Measurements from ENCODE around the gene HPCAL4.

Gene HPCAL4

DNA sequence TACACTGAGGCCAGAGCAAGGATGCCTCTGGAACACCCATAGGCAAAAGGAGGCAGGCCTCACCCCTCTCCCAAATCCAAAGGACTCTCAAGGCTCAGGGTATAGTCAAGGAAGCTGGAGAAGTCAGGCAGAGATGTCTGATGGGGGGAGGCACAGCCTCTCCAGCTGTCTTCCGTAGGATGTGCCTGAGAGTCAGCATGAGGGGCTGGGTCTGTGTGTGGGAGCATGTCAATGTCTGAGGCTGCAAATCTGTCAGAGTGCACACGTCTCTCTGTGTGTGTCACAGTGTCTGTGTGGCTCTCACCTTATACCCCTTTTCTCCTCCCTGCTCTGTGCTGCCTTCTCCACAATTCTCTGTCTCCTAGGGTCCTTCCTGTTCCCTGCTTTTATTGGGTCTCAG is 4.0 kb downstream of the HPCAL4 start:
- H3K4me1 ChIP-seq (ENCODE audit: insufficient read depth, low read length): no peaks in the 10 kb centered on the region
- no peak overlapping the region for H3K9ac ChIP-seq (ENCODE audit: low read depth, low read length)
- no peak overlapping the region for H3K4me3 ChIP-seq (ENCODE audit: low read length)
- peaks cover 98% of the 10 kb centered on the region for H3K27me3 ChIP-seq (ENCODE audit: insufficient read depth, low read length)
- H3K27ac ChIP-seq (ENCODE audit: low read length): no peak overlapping the region
- H3K36me3 ChIP-seq (ENCODE audit: insufficient read depth, low read depth, low read length): no peaks in the 10 kb centered on the region
- H3K9me3 ChIP-seq (ENCODE audit: insufficient read depth, low read depth, low read length): no peaks in the 10 kb centered on the region

DNA sequence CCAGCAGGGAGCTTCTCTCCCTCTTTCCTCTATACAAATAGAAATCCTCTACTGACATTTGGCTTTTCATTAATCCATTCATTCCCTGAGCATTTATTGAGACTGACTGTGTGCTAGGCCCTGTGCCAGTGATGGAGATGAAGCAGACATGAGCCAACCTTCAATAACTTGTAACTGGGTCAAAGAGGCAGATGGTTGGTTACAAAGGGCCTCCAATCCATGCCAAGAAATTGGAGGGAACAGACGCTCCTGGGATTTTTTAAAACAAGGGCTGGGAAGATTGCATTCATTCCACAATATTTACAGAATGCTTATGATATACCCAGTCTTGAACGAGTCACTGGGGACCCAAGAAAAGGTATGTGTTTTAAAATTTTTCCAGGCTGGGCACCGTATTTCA is 6.2 kb downstream of the HPCAL4 start:
- peaks cover 98% of the 10 kb centered on the region for H3K27me3 ChIP-seq (ENCODE audit: insufficient read depth, low read length)
- H3K4me3 ChIP-seq (ENCODE audit: low read length): no peak overlapping the region
- H3K36me3 ChIP-seq (ENCODE audit: insufficient read depth, low read depth, low read length): no peaks in the 10 kb centered on the region
- no peak overlapping the region for H3K9ac ChIP-seq (ENCODE audit: low read depth, low read length)
- no peaks in the 10 kb centered on the region for H3K4me1 ChIP-seq (ENCODE audit: insufficient read depth, low read length)
- no peak overlapping the region for H3K27ac ChIP-seq (ENCODE audit: low read length)
- H3K9me3 ChIP-seq (ENCODE audit: insufficient read depth, low read depth, low read length): no peaks in the 10 kb centered on the region

- H3K27ac ChIP-seq (ENCODE audit: low read length): no peak overlapping the region
- peaks cover 98% of the 10 kb centered on the region for H3K27me3 ChIP-seq (ENCODE audit: insufficient read depth, low read length)
- no peak overlapping the region for H3K9ac ChIP-seq (ENCODE audit: low read depth, low read length)
- no peaks in the 10 kb centered on the region for H3K4me1 ChIP-seq (ENCODE audit: insufficient read depth, low read length)
- H3K4me3 ChIP-seq (ENCODE audit: low read length): no peak overlapping the region
- no peaks in the 10 kb centered on the region for H3K9me3 ChIP-seq (ENCODE audit: insufficient read depth, low read depth, low read length)
- H3K36me3 ChIP-seq (ENCODE audit: insufficient read depth, low read depth, low read length): no peaks in the 10 kb centered on the region
These were observed 6.9 kb downstream of the HPCAL4 start for GRCh38 chr1:39684313-39684664.

- Histone ChIP-seq H3K36me3 (ENCODE audit: insufficient read depth, low read depth, low read length) (no peaks in the 10 kb centered on the region), H3K4me1 (ENCODE audit: insufficient read depth, low read length) (no peaks in the 10 kb centered on the region), H3K27ac (ENCODE audit: low read length) (no peak overlapping the region), H3K27me3 (ENCODE audit: insufficient read depth, low read length) (peaks cover 98% of the 10 kb centered on the region), H3K9ac (ENCODE audit: low read depth, low read length) (no peak overlapping the region), H3K4me3 (ENCODE audit: low read length) (no peak overlapping the region), H3K9me3 (ENCODE audit: insufficient read depth, low read depth, low read length) (no peaks in the 10 kb centered on the region)
These were observed 7.5 kb downstream of the HPCAL4 start for GRCh38 chr1:39683591-39684312.

GRCh38 chr1:39681999-39682398 is 9.2 kb downstream of the HPCAL4 start:
- Histone ChIP-seq H3K4me3 (ENCODE audit: low read length) (no peak overlapping the region), H3K27ac (ENCODE audit: low read length) (no peak overlapping the region), H3K9me3 (ENCODE audit: insufficient read depth, low read depth, low read length) (no peaks in the 10 kb centered on the region), H3K4me1 (ENCODE audit: insufficient read depth, low read length) (no peaks in the 10 kb centered on the region), H3K9ac (ENCODE audit: low read depth, low read length) (no peak overlapping the region), H3K36me3 (ENCODE audit: insufficient read depth, low read depth, low read length) (no peaks in the 10 kb centered on the region), H3K27me3 (ENCODE audit: insufficient read depth, low read length) (peaks cover 98% of the 10 kb centered on the region)

GRCh38 chr1:39681294-39681693 is 9.9 kb downstream of the HPCAL4 start:
- Histone ChIP-seq H3K9me3 (ENCODE audit: insufficient read depth, low read depth, low read length) (no peaks in the 10 kb centered on the region), H3K4me3 (ENCODE audit: low read length) (no peak overlapping the region), H3K4me1 (ENCODE audit: insufficient read depth, low read length) (no peaks in the 10 kb centered on the region), H3K36me3 (ENCODE audit: insufficient read depth, low read depth, low read length) (no peaks in the 10 kb centered on the region), H3K27ac (ENCODE audit: low read length) (no peak overlapping the region), H3K27me3 (ENCODE audit: insufficient read depth, low read length) (peaks cover 98% of the 10 kb centered on the region), H3K9ac (ENCODE audit: low read depth, low read length) (no peak overlapping the region)

DNA sequence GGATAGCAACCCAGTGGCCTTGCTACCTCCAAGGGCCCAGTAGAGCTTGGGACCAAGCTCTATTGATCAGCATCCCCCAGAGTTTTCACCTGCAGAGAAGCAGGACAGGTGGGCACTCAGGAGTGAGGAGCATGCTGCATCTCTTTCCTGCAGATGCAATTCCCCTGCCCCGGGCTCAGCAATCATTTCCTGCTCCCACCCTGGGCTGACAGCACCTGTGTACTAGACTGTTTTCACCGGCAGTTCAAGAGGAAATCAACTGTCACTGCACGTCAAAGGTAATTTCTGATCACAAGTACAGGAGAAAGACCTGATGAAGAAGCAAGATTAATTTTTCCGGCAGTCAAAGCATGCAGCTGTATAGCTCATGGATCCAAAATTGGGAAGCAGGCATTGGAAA is 10.5 kb downstream of the HPCAL4 start:
- H3K9ac ChIP-seq (ENCODE audit: low read depth, low read length): no peak overlapping the region
- peaks cover 98% of the 10 kb centered on the region for H3K27me3 ChIP-seq (ENCODE audit: insufficient read depth, low read length)
- no peaks in the 10 kb centered on the region for H3K4me1 ChIP-seq (ENCODE audit: insufficient read depth, low read length)
- H3K9me3 ChIP-seq (ENCODE audit: insufficient read depth, low read depth, low read length): no peaks in the 10 kb centered on the region
- no peak overlapping the region for H3K4me3 ChIP-seq (ENCODE audit: low read length)
- H3K27ac ChIP-seq (ENCODE audit: low read length): no peak overlapping the region
- H3K36me3 ChIP-seq (ENCODE audit: insufficient read depth, low read depth, low read length): no peaks in the 10 kb centered on the region

- Histone ChIP-seq H3K9me3 (ENCODE audit: insufficient read depth, low read depth, low read length) (no peaks in the 10 kb centered on the region), H3K27ac (ENCODE audit: low read length) (no peak overlapping the region), H3K4me3 (ENCODE audit: low read length) (no peak overlapping the region), H3K27me3 (ENCODE audit: insufficient read depth, low read length) (peaks cover 97% of the 10 kb centered on the region), H3K4me1 (ENCODE audit: insufficient read depth, low read length) (no peaks in the 10 kb centered on the region), H3K36me3 (ENCODE audit: insufficient read depth, low read depth, low read length) (no peaks in the 10 kb centered on the region), H3K9ac (ENCODE audit: low read depth, low read length) (no peak overlapping the region)
These were observed 11.4 kb downstream of the HPCAL4 start for GRCh38 chr1:39679821-39680220.

GRCh38 chr1:39678889-39679288 is 12.3 kb downstream of the HPCAL4 start:
- Histone ChIP-seq H3K27me3 (ENCODE audit: insufficient read depth, low read length) (peaks cover 97% of the 10 kb centered on the region), H3K4me3 (ENCODE audit: low read length) (no peak overlapping the region), H3K36me3 (ENCODE audit: insufficient read depth, low read depth, low read length) (no peaks in the 10 kb centered on the region), H3K27ac (ENCODE audit: low read length) (no peak overlapping the region), H3K4me1 (ENCODE audit: insufficient read depth, low read length) (no peaks in the 10 kb centered on the region), H3K9me3 (ENCODE audit: insufficient read depth, low read depth, low read length) (no peaks in the 10 kb centered on the region), H3K9ac (ENCODE audit: low read depth, low read length) (no peak overlapping the region)

GRCh38 chr1:39677645-39678044 is 13.6 kb downstream of the HPCAL4 start:
- H3K36me3 ChIP-seq (ENCODE audit: insufficient read depth, low read depth, low read length): no peaks in the 10 kb centered on the region
- H3K27ac ChIP-seq (ENCODE audit: low read length): no peak overlapping the region
- H3K9ac ChIP-seq (ENCODE audit: low read depth, low read length): no peak overlapping the region
- no peaks in the 10 kb centered on the region for H3K9me3 ChIP-seq (ENCODE audit: insufficient read depth, low read depth, low read length)
- H3K4me1 ChIP-seq (ENCODE audit: insufficient read depth, low read length): no peaks in the 10 kb centered on the region
- peaks cover 97% of the 10 kb centered on the region for H3K27me3 ChIP-seq (ENCODE audit: insufficient read depth, low read length)
- no peak overlapping the region for H3K4me3 ChIP-seq (ENCODE audit: low read length)

- Histone ChIP-seq H3K4me3 (ENCODE audit: low read length) (no peak overlapping the region), H3K27ac (ENCODE audit: low read length) (no peak overlapping the region), H3K36me3 (ENCODE audit: insufficient read depth, low read depth, low read length) (no peaks in the 10 kb centered on the region), H3K9ac (ENCODE audit: low read depth, low read length) (no peak overlapping the region), H3K27me3 (ENCODE audit: insufficient read depth, low read length) (peaks cover 97% of the 10 kb centered on the region), H3K9me3 (ENCODE audit: insufficient read depth, low read depth, low read length) (no peaks in the 10 kb centered on the region), H3K4me1 (ENCODE audit: insufficient read depth, low read length) (no peaks in the 10 kb centered on the region)
These were observed 14.2 kb downstream of the HPCAL4 start for GRCh38 chr1:39676948-39677548.

- Histone ChIP-seq H3K9ac (ENCODE audit: low read depth, low read length) (no peak overlapping the region), H3K9me3 (ENCODE audit: insufficient read depth, low read depth, low read length) (no peaks in the 10 kb centered on the region), H3K4me1 (ENCODE audit: insufficient read depth, low read length) (peaks cover 3% of the 10 kb centered on the region; the same call in 1 of the 2 replicates), H3K27ac (ENCODE audit: low read length) (no peak overlapping the region), H3K36me3 (ENCODE audit: insufficient read depth, low read depth, low read length) (no peaks in the 10 kb centered on the region), H3K27me3 (ENCODE audit: insufficient read depth, low read length) (peaks cover 97% of the 10 kb centered on the region), H3K4me3 (ENCODE audit: low read length) (no peak overlapping the region)
These were observed 16.0 kb downstream of the HPCAL4 start for GRCh38 chr1:39675220-39675619.

Measured in iPS-20b (cell line).